PC-3 (cell line): Measurements from ENCODE around the gene THEMIS. TPM values are rescaled to one million over a fixed set of nuclear protein-coding genes. Genes with fewer than 3 reads are reported as not detected.

Experiments used
- ATAC-seq: fragments of 200-7000 bp; cut with Tn5 transposase; 2 replicates; pipeline ENCODE4 v1.9.1; 2020; ENCODE audit warnings: mild to moderate bottlenecking, moderate library complexity
- BruUV-seq: library from RNA; stranded (reverse); fragments of 400-500 nt; replicated peaks from 2 replicates; lab custom pipeline; 2021; lab: Mats Ljungman, UMichigan
- CTCF ChIA-PET: fragments of 300-600 bp; sonication (Branson Sonifier 250); formaldehyde crosslinking; loops from one replicate; lab custom pipeline; 2022; ENCODE audit warnings: antibody characterized with exemption; lab: Charles Lee
- POLR2A ChIA-PET: fragments of 300-600 bp; sonication (Branson Sonifier 250); formaldehyde crosslinking; loops from one replicate; lab custom pipeline; 2022; ENCODE audit warnings: antibody characterized with exemption; ENCODE audit not compliant: unreplicated experiment; lab: Charles Lee
- DNase-seq: peaks from one replicate; pipeline ENCODE4 v3.0.0-alpha.2; 2015
- H2AFZ ChIP-seq: fragments of 300-600 bp; sonication (generic); 2 replicates; pipeline ENCODE4 v1.6.0; 2016; ENCODE audit warnings: antibody characterized with exemption, low read length
- H3F3A ChIP-seq: fragments of 300-600 bp; sonication (generic); one replicate; pipeline ENCODE4 v1.6.0; 2017; ENCODE audit warnings: antibody characterized with exemption, low read length, control low read depth, mild to moderate bottlenecking; ENCODE audit not compliant: unreplicated experiment
- H3K27ac ChIP-seq: fragments of 300-600 bp; sonication (generic); 2 replicates; pipeline ENCODE4 v1.5.1; 2016; ENCODE audit warnings: mild to moderate bottlenecking, low read length
- H3K27me3 ChIP-seq: fragments of 300-600 bp; sonication (generic); 2 replicates; pipeline ENCODE4 v1.6.1; 2016; ENCODE audit warnings: low read length, mixed read lengths
- H3K36me3 ChIP-seq: fragments of 300-600 bp; sonication (generic); 2 replicates; pipeline ENCODE4 v1.6.1; 2016; ENCODE audit warnings: low read depth, mixed run types, low read length, mixed read lengths
- H3K4me1 ChIP-seq: fragments of 300-600 bp; sonication (generic); 2 replicates; pipeline ENCODE4 v1.5.1; 2016; ENCODE audit warnings: low read length; ENCODE audit not compliant: insufficient read depth
- H3K4me2 ChIP-seq: fragments of 300-600 bp; sonication (generic); 2 replicates; pipeline ENCODE4 v1.6.0; 2016; ENCODE audit warnings: low read length
- H3K4me3 ChIP-seq: fragments of 300-600 bp; sonication (generic); 2 replicates; pipeline ENCODE4 v1.5.1; 2016; ENCODE audit warnings: mild to moderate bottlenecking, low read length, mixed read lengths
- H3K79me2 ChIP-seq: fragments of 300-600 bp; sonication (generic); 2 replicates; pipeline ENCODE4 v1.6.1; 2017; ENCODE audit warnings: low read length, mixed read lengths
- H3K9ac ChIP-seq: fragments of 300-600 bp; sonication (generic); 2 replicates; pipeline ENCODE4 v1.6.0; 2016; ENCODE audit warnings: mild to moderate bottlenecking, low read length
- H3K9me2 ChIP-seq: fragments of 300-600 bp; sonication (generic); replicated peaks from 2 replicates; pipeline ENCODE4 v1.6.1; 2016; ENCODE audit warnings: mixed run types, low read length, mixed read lengths
- H3K9me3 ChIP-seq: fragments of 300-600 bp; sonication (generic); 2 replicates; pipeline ENCODE4 v1.6.1; 2016; ENCODE audit warnings: low read length, mixed read lengths
- H4K20me1 ChIP-seq: fragments of 300-600 bp; sonication (generic); 2 replicates; pipeline ENCODE4 v1.6.1; 2016; ENCODE audit warnings: low read length, mixed read lengths
- CTCF ChIP-seq: fragments of 300-600 bp; sonication (generic); conservative IDR thresholded peaks from 2 replicates; pipeline ENCODE4 v1.5.1; 2017; ENCODE audit warnings: antibody characterized with exemption, low read depth, mild to moderate bottlenecking, low read length
- EZH2 ChIP-seq: fragments of 300-600 bp; sonication (generic); IDR thresholded peaks from one replicate; pipeline ENCODE4 v1.6.1; 2017; ENCODE audit warnings: antibody characterized with exemption, mild to moderate bottlenecking, low read length; ENCODE audit not compliant: unreplicated experiment
- EZH2phosphoT487 ChIP-seq: fragments of 300-600 bp; sonication (generic); IDR thresholded peaks from 2 replicates; pipeline ENCODE4 v1.6.1; 2018; ENCODE audit warnings: mild to moderate bottlenecking, antibody characterized with exemption, low read length, borderline replicate concordance
- intact Hi-C: fragments of 100-400 bp; cut with micrococcal nuclease; formaldehyde crosslinking; loops from 2 replicates; pipeline ENCODE4 v1.9.0; 2023
- total RNA-seq: library from RNA; depleted of rRNA; stranded (reverse); fragments of >200 nt; gene quantifications from 2 replicates; pipeline ENCODE4 v1.2.3, GENCODE V29; 2014

THEMIS gene
- total RNA-seq, 1 experiment from 2014 or later = not detected

GRCh38 chr6:127790571-127790970, 110.3 kb downstream of the THEMIS start:
- H3K9me2 ChIP-seq = no peaks in the 10 kb centered on the region

GRCh38 chr6:127786109-127786508, 114.7 kb downstream of the THEMIS start:
- no peak for ATAC-seq
- POLR2A ChIA-PET = interaction anchor here (0.6 kb wide), 1 partner anchor 679 kb away, joined by 4 read pairs; no protein-coding TSS in a partner anchor

More at GRCh38 chr6:127790571-127790970, 110.3 kb downstream of the THEMIS start:
- no peak overlapping the region for H3K9ac ChIP-seq
- intact Hi-C loops = no loop called here
- ChIA-PET POLR2A (no interaction called here), CTCF (no interaction called here)
- H3K79me2 ChIP-seq = no peaks in the 10 kb centered on the region
- peaks cover 14% of the 10 kb centered on the region; the same call in 1 of the 2 replicates for H3K27me3 ChIP-seq
- H3K4me2 ChIP-seq = no peak overlapping the region
- TF ChIP-seq CTCF = no peak
- TF ChIP-seq EZH2 = no peak
- no peak for TF ChIP-seq EZH2phosphoT487
- H3K9me3 ChIP-seq = no peaks in the 10 kb centered on the region
- H2AFZ ChIP-seq = no peak overlapping the region
- BruUV-seq = no TSS peak
- H3K27ac ChIP-seq = no peak overlapping the region
- H3F3A ChIP-seq = no peaks in the 10 kb centered on the region
- no peaks in the 10 kb centered on the region for H3K36me3 ChIP-seq
- no peak overlapping the region for H3K4me3 ChIP-seq
- DNase-seq (no peak), ATAC-seq (no peak)
- no peaks in the 10 kb centered on the region for H3K4me1 ChIP-seq
- H4K20me1 ChIP-seq = no peaks in the 10 kb centered on the region

More at GRCh38 chr6:127786109-127786508, 114.7 kb downstream of the THEMIS start:
- no peak overlapping the region for H3K9ac ChIP-seq
- 0 out of 2 replicates have a peak, but pooled peaks cover 6% of the 10 kb centered on the region for H3K27me3 ChIP-seq
- no peaks in the 10 kb centered on the region for H3F3A ChIP-seq
- intact Hi-C loops = no loop called here
- BruUV-seq = no TSS peak
- no peak overlapping the region for H3K4me3 ChIP-seq
- H3K4me1 ChIP-seq = no peaks in the 10 kb centered on the region
- H3K27ac ChIP-seq = no peak overlapping the region
- no peak for DNase-seq
- H2AFZ ChIP-seq = no peak overlapping the region
- no peaks in the 10 kb centered on the region for H3K79me2 ChIP-seq
- no peaks in the 10 kb centered on the region for H4K20me1 ChIP-seq
- H3K9me2 ChIP-seq = no peaks in the 10 kb centered on the region
- H3K36me3 ChIP-seq = no peaks in the 10 kb centered on the region
- no peak for TF ChIP-seq EZH2
- TF ChIP-seq EZH2phosphoT487 = no peak
- TF ChIP-seq CTCF = no peak
- no peaks in the 10 kb centered on the region for H3K9me3 ChIP-seq
- no peak overlapping the region for H3K4me2 ChIP-seq
- CTCF ChIA-PET = no interaction called here
